SIG-M5 (cell line): ENCODE data around the gene CMIP.
"Not testable (repeated sequence)": the region's sequence is repeated elsewhere in the genome, so short reads cannot be mapped to it uniquely, and the experiment has no call there.

Experiments used
- DNase-seq: peaks from one replicate; lab custom pipeline; 2025; lab: John Stamatoyannopoulos, UW

The CMIP gene

GRCh38 chr16:81719993-81720392 is 275.4 kb downstream of the CMIP start:
- DNase-seq, result no peak

- no peak for DNase-seq
These were observed 276.6 kb downstream of the CMIP start for GRCh38 chr16:81720973-81721906.

GRCh38 chr16:81723098-81723723 is 278.6 kb downstream of the CMIP start:
- peak; percentile 37 for DNase-seq

GRCh38 chr16:81728435-81728834 is 283.8 kb downstream of the CMIP start:
- DNase-seq, result no peak

GRCh38 chr16:81729451-81729850 is 284.8 kb downstream of the CMIP start:
- no peak for DNase-seq

- DNase-seq, result no peak
These were observed 285.8 kb downstream of the CMIP start for GRCh38 chr16:81730090-81731051.

- no peak for DNase-seq
These were observed 287.0 kb downstream of the CMIP start for GRCh38 chr16:81731649-81732048.

GRCh38 chr16:81732699-81733098 is 288.1 kb downstream of the CMIP start:
- no peak for DNase-seq

- no peak for DNase-seq
These were observed 288.7 kb downstream of the CMIP start for GRCh38 chr16:81733295-81733694.

- DNase-seq, result no peak
These were observed 290.2 kb downstream of the CMIP start for GRCh38 chr16:81734632-81735434.

- DNase-seq, result peak; percentile 27
These were observed 293.4 kb downstream of the CMIP start for GRCh38 chr16:81737885-81738536.

GRCh38 chr16:81738783-81739496 is 294.3 kb downstream of the CMIP start:
- peak; percentile 67 for DNase-seq

GRCh38 chr16:81739503-81739902 is 294.9 kb downstream of the CMIP start:
- no peak for DNase-seq

- DNase-seq, result no peak
These were observed 295.6 kb downstream of the CMIP start for GRCh38 chr16:81740169-81740568.

GRCh38 chr16:81741430-81741770 is 296.8 kb downstream of the CMIP start:
- not testable (repeated sequence) for DNase-seq

- DNase-seq, result no peak
These were observed 299.8 kb downstream of the CMIP start for GRCh38 chr16:81744385-81744784.

- DNase-seq, result no peak
These were observed 300.3 kb downstream of the CMIP start for GRCh38 chr16:81744911-81745310.

GRCh38 chr16:81745704-81746558 is 301.3 kb downstream of the CMIP start:
- no peak for DNase-seq

GRCh38 chr16:81746566-81746965 is 302.0 kb downstream of the CMIP start:
- no peak for DNase-seq
